B cell (primary cell): ENCODE measurements around the gene LSM14B. TPM values are rescaled to one million over a fixed set of nuclear protein-coding genes. Genes with fewer than 3 reads are reported as not detected.

Source experiments
- ATAC-seq: fragments of 200-7000 bp; cut with Tn5 transposase; one replicate; pipeline ENCODE4 v1.10.0; 2021; ENCODE audit warnings: low read depth, mild to moderate bottlenecking, moderate number of reproducible peaks, moderate library complexity
- CTCF ChIA-PET: fragments of 350-600 bp; sonication (Branson Sonifier 250); formaldehyde crosslinking; loops from one replicate; lab custom pipeline; 2021; ENCODE audit warnings: antibody characterized with exemption, inconsistent platforms; lab: Charles Lee
- POLR2A ChIA-PET: fragments of 350-600 bp; sonication (Branson Sonifier 250); formaldehyde crosslinking; loops from one replicate; lab custom pipeline; 2021; ENCODE audit warnings: antibody characterized with exemption; lab: Charles Lee
- DNase-seq: peaks from one replicate; pipeline ENCODE4 v3.0.0; 2013
- H2AFZ ChIP-seq: 2 replicates; pipeline ENCODE4 v1.6.1; 2012; ENCODE audit warnings: mild to moderate bottlenecking, low read depth, low read length; ENCODE audit not compliant: insufficient read depth, poor library complexity, severe bottlenecking
- H3K27ac ChIP-seq, 2 donors: 1 replicate in 1 of 2; 2 replicates in 1 of 2; pipeline ENCODE4 v1.5.1; 2012 to 2013; ENCODE audit warnings: low read length in 2 of 2, mild to moderate bottlenecking in 2 of 2, moderate library complexity in 1 of 2
- H3K27me3 ChIP-seq, 4 experiments: fragments of 200-600 bp in 1 of 4; sonication (generic) in 1 of 4; replicated peaks in 1 of 4; 1 replicate in 2 of 4; 2 replicates in 2 of 4; pipeline versions ENCODE4 v1.6.1 to v1.7.0; 2013 to 2016; ENCODE audit warnings: low read length in 3 of 4, mild to moderate bottlenecking in 2 of 4, mixed read lengths in 1 of 4, moderate library complexity in 1 of 4; ENCODE audit not compliant: insufficient read depth in 4 of 4, control insufficient read depth in 3 of 4; ENCODE audit errors: control extremely low read depth in 1 of 4
- H3K36me3 ChIP-seq, 2 experiments: replicated peaks in 1 of 2; 1 replicate in 1 of 2; 2 replicates in 1 of 2; pipeline versions ENCODE4 v1.6.1 to v1.7.1; 2013; ENCODE audit warnings: low read length in 1 of 2; ENCODE audit not compliant: insufficient read depth in 2 of 2, control insufficient read depth in 1 of 2; ENCODE audit errors: control extremely low read depth in 1 of 2, extremely low read depth in 1 of 2
- H3K4me1 ChIP-seq, 2 donors: fragments of 200-600 bp in 1 of 2; sonication (generic) in 1 of 2; 1 replicate in 1 of 2; 2 replicates in 1 of 2; pipeline versions ENCODE4 v1.5.1 to v1.6.1; 2013 to 2017; ENCODE audit warnings: low read length in 2 of 2; ENCODE audit not compliant: control insufficient read depth in 2 of 2, insufficient read depth in 2 of 2
- H3K4me2 ChIP-seq: replicated peaks from 2 replicates; pipeline ENCODE3; 2012; ENCODE audit warnings: mild to moderate bottlenecking, low read depth, low read length; ENCODE audit not compliant: poor library complexity, severe bottlenecking
- H3K4me3 ChIP-seq, 5 experiments: fragments of 200-600 bp in 1 of 5; sonication (generic) in 1 of 5; 1 replicate in 3 of 5; 2 replicates in 2 of 5; pipeline versions ENCODE4 v1.5.1 to v1.7.0; 2011 to 2016; ENCODE audit warnings: low read length in 4 of 5, mild to moderate bottlenecking in 4 of 5, low read depth in 2 of 5, control low read depth in 1 of 5, moderate library complexity in 1 of 5; ENCODE audit not compliant: insufficient read depth in 1 of 5; ENCODE audit errors: control extremely low read depth in 1 of 5, extremely low read depth in 1 of 5
- H3K79me2 ChIP-seq: fragments of 200-600 bp; sonication (generic); one replicate; pipeline ENCODE4 v1.6.0; 2016; ENCODE audit warnings: low read length; ENCODE audit not compliant: control insufficient read depth, insufficient read depth
- H3K9ac ChIP-seq: fragments of 200-600 bp; sonication (generic); 2 replicates; pipeline ENCODE4 v1.6.1; 2017; ENCODE audit warnings: mild to moderate bottlenecking, low read length, moderate library complexity
- H3K9me3 ChIP-seq, 3 donors: one replicate each; pipeline versions ENCODE4 v1.6.1 to v1.7.1; 2013; ENCODE audit warnings: low read length in 2 of 3; ENCODE audit not compliant: control insufficient read depth in 2 of 3, insufficient read depth in 1 of 3; ENCODE audit errors: control extremely low read depth in 1 of 3
- H4K20me1 ChIP-seq: 2 replicates; pipeline ENCODE4 v1.6.0; 2012; ENCODE audit warnings: mild to moderate bottlenecking, low read length; ENCODE audit not compliant: insufficient read depth, control insufficient read depth, poor library complexity, severe bottlenecking
- H3K27ac Mint-ChIP-seq: one replicate; pipeline ENCODE4 v1.8.0; 2021; ENCODE audit warnings: mixed read lengths
- H3K27me3 Mint-ChIP-seq: one replicate; pipeline ENCODE4 v1.8.0; 2021; ENCODE audit warnings: mixed read lengths
- H3K4me1 Mint-ChIP-seq: one replicate; pipeline ENCODE4 v1.8.0; 2021; ENCODE audit warnings: mixed read lengths
- H3K4me3 Mint-ChIP-seq: one replicate; pipeline ENCODE4 v1.8.0; 2021; ENCODE audit warnings: mixed read lengths
- H3K9me3 Mint-ChIP-seq: one replicate; pipeline ENCODE4 v1.8.0; 2022; ENCODE audit warnings: mixed read lengths; ENCODE audit not compliant: insufficient read depth
- CTCF ChIP-seq: fragments of 200-600 bp; IDR thresholded peaks from one replicate; pipeline ENCODE4 v1.8.0; 2022; ENCODE audit warnings: antibody characterized with exemption, mild to moderate bottlenecking
- EZH2 ChIP-seq: IDR thresholded peaks from 2 replicates; pipeline ENCODE4 v1.6.1; 2012; ENCODE audit warnings: borderline replicate concordance, low read depth, mild to moderate bottlenecking, moderate library complexity, low read length; ENCODE audit not compliant: insufficient read depth, poor library complexity, severe bottlenecking
- WGBS: methylation state at CpG from one replicate; pipeline ENCODE4 v1.1.5; 2013; ENCODE audit warnings: missing lambda C conversion rate; ENCODE audit not compliant: insufficient coverage; 5-methylcytosine and 5-hydroxymethylcytosine counted together
- intact Hi-C: fragments of 100-400 bp; cut with micrococcal nuclease; formaldehyde crosslinking; loops from one replicate; pipeline ENCODE4 v1.10.0; 2022
- polyA plus RNA-seq: library from polyadenylated mRNA; depleted of rRNA; stranded (reverse); fragments of >200 nt; gene quantifications from 2 replicates; pipeline ENCODE4 v1.2.3, GENCODE V29; 2012
- total RNA-seq, 2 donors: library from RNA; stranded (reverse); fragments of 120-200 nt in 1 of 2; gene quantifications; 1 replicate in 1 of 2; 2 replicates in 1 of 2; pipeline versions ENCODE4 v1.2.3 to v1.2.4, GENCODE V29; 2013 to 2022

Gene LSM14B
- total and polyA plus RNA-seq, 2 donors (not counting 1 experiment from before 2014, with no cell fraction given) = 26.8 to 52.8 TPM

GRCh38 chr20:62073323-62073722 lies 49.0 kb upstream of the LSM14B start:
- ChIA-PET CTCF (no interaction called here), POLR2A (no interaction called here)
- no peaks in the 10 kb centered on the region for H3K27me3 Mint-ChIP-seq
- no peak overlapping the region for H3K4me2 ChIP-seq
- no peak overlapping the region for H3K27ac ChIP-seq
- peaks cover 0 to 32% (median 27%) of the 10 kb centered on the region in 3 donors for H3K9me3 ChIP-seq
- no peaks in the 10 kb centered on the region for H4K20me1 ChIP-seq
- H3K4me1 ChIP-seq = no peaks in the 10 kb centered on the region
- no peak overlapping the region for H3K27ac Mint-ChIP-seq
- no peaks in the 10 kb centered on the region for H3K36me3 ChIP-seq
- H3K4me3 Mint-ChIP-seq = no peak overlapping the region
- TF ChIP-seq EZH2 = no peak
- no peak for TF ChIP-seq CTCF
- H3K79me2 ChIP-seq = no peaks in the 10 kb centered on the region
- H3K4me3 ChIP-seq = no peak overlapping the region
- no peaks in the 10 kb centered on the region for H3K4me1 Mint-ChIP-seq
- 93% methylated on average over 3 of the region's 5 CpGs for WGBS
- H2AFZ ChIP-seq = no peak overlapping the region
- DNase-seq (no peak), ATAC-seq (no peak)
- no peak overlapping the region for H3K9ac ChIP-seq
- peaks cover 0 to 18% (median 0%) of the 10 kb centered on the region in 4 experiments for H3K27me3 ChIP-seq
- peaks cover 5% of the 10 kb centered on the region for H3K9me3 Mint-ChIP-seq
- intact Hi-C loops = no loop called here

- no peaks in the 10 kb centered on the region for H3K36me3 ChIP-seq
- no peak overlapping the region for H3K9ac ChIP-seq
- WGBS = no CpG with 5 or more reads among the region's 1 CpG
- peaks cover 11% of the 10 kb centered on the region for H3K27me3 Mint-ChIP-seq
- H3K4me1 Mint-ChIP-seq = no peaks in the 10 kb centered on the region
- CTCF ChIA-PET = no interaction called here
- no peaks in the 10 kb centered on the region for H3K79me2 ChIP-seq
- TF ChIP-seq CTCF (no peak), EZH2 (no peak)
- no peak overlapping the region for H3K4me3 Mint-ChIP-seq
- intact Hi-C loops = no loop called here
- ATAC-seq (no peak), DNase-seq (no peak)
- no peaks in the 10 kb centered on the region for H4K20me1 ChIP-seq
- H2AFZ ChIP-seq = no peak overlapping the region
- POLR2A ChIA-PET = no interaction called here
- H3K27me3 ChIP-seq = peaks cover 0 to 5% (median 0%) of the 10 kb centered on the region in 4 experiments
- H3K4me1 ChIP-seq = no peaks in the 10 kb centered on the region
- H3K4me2 ChIP-seq = no peak overlapping the region
- H3K27ac ChIP-seq = no peak overlapping the region
- H3K9me3 ChIP-seq = peaks cover 0 to 34% (median 15%) of the 10 kb centered on the region in 3 donors
- H3K9me3 Mint-ChIP-seq = peaks cover 3% of the 10 kb centered on the region
- no peak overlapping the region for H3K27ac Mint-ChIP-seq
- H3K4me3 ChIP-seq = no peak overlapping the region
Observed at GRCh38 chr20:62079166-62079565, 43.1 kb upstream of the LSM14B start.
